GM12878 (cell line): ENCODE results near the gene B9D2. TPM values are rescaled to one million over a fixed set of nuclear protein-coding genes. Genes with fewer than 3 reads are reported as not detected.
A peak's percentile ranks its signal among the peaks of the same experiment; 100 is the strongest.

Experiments used
- ATAC-seq: fragments of 200-7000 bp; cut with Tn5 transposase; 3 replicates; pipeline ENCODE4 v1.9.1; 2020; ENCODE audit warnings: mild to moderate bottlenecking, moderate library complexity
- BruUV-seq: library from RNA; stranded (reverse); fragments of 400-500 nt; replicated peaks from 2 replicates; lab custom pipeline; 2021; lab: Mats Ljungman, UMichigan
- CTCF ChIA-PET: fragments of 300-600 bp; sonication (Branson Sonifier 250); formaldehyde crosslinking; extraction: SDS; loops from one replicate; lab custom pipeline; 2021; ENCODE audit warnings: inconsistent platforms; lab: Yijun Ruan, JAX
- POLR2A ChIA-PET: fragments of 350-600 bp; formaldehyde crosslinking; extraction: SDS; loops from one replicate; lab custom pipeline; 2021; ENCODE audit warnings: inconsistent platforms; lab: Charles Lee
- RAD21 ChIA-PET: fragments of 300-600 bp; sonication (Branson Sonifier 250); formaldehyde crosslinking; loops from one replicate; lab custom pipeline; 2023; ENCODE audit warnings: antibody characterized with exemption; ENCODE audit not compliant: unreplicated experiment; lab: Charles Lee
- SMC1A ChIA-PET: fragments of 300-600 bp; sonication (Branson Sonifier 250); formaldehyde crosslinking; loops from one replicate; lab custom pipeline; 2023; ENCODE audit not compliant: unreplicated experiment, uncharacterized antibody; lab: Charles Lee
- DNase-seq: peaks from one replicate; pipeline ENCODE4 v3.0.0-alpha.2; 2011; ENCODE audit warnings: low read depth, low spot score
- FAIRE-seq: peaks from 3 replicates; lab custom pipeline; 2011; peaks lifted over from hg19 to GRCh38; lab: Jason Lieb, UNC
- H2AFZ ChIP-seq: 2 replicates; pipeline ENCODE4 v1.6.0; 2011; ENCODE audit warnings: low read depth, low read length, control low read depth; ENCODE audit not compliant: control insufficient read depth
- H3K27ac ChIP-seq: 2 replicates; pipeline ENCODE4 v1.5.1; 2011; ENCODE audit warnings: control low read depth; ENCODE audit not compliant: control insufficient read depth, insufficient read depth
- H3K27me3 ChIP-seq, 2 experiments: replicated peaks in 1 of 2; 2 replicates each; pipeline versions ENCODE4 v1.6.0 to v1.6.1; 2011; ENCODE audit warnings: low read length in 1 of 2; ENCODE audit not compliant: control insufficient read depth in 2 of 2, insufficient read depth in 2 of 2
- H3K36me3 ChIP-seq, 2 experiments: 2 replicates each; pipeline ENCODE4 v1.5.1; 2011; ENCODE audit warnings: low read length in 1 of 2; ENCODE audit not compliant: control insufficient read depth in 2 of 2, insufficient read depth in 2 of 2
- H3K4me1 ChIP-seq: 2 replicates; pipeline ENCODE4 v1.6.1; 2011; ENCODE audit warnings: mild to moderate bottlenecking, low read length, moderate library complexity, mixed read lengths; ENCODE audit not compliant: control insufficient read depth, insufficient read depth
- H3K4me2 ChIP-seq: 2 replicates; pipeline ENCODE4 v1.6.0; 2011; ENCODE audit warnings: control low read depth; ENCODE audit not compliant: control insufficient read depth, insufficient read depth
- H3K4me3 ChIP-seq: fragments of 200-600 bp; sonication (generic); 2 replicates; pipeline ENCODE4 v1.5.1; 2016
- H3K79me2 ChIP-seq: 2 replicates; pipeline ENCODE4 v1.6.0; 2011; ENCODE audit warnings: low read length; ENCODE audit not compliant: control insufficient read depth, insufficient read depth
- H3K9ac ChIP-seq: 2 replicates; pipeline ENCODE4 v1.8.0; 2011; ENCODE audit warnings: low read length, control low read depth, mixed read lengths; ENCODE audit not compliant: control insufficient read depth, insufficient read depth
- H3K9me3 ChIP-seq: replicated peaks from 3 replicates; pipeline ENCODE4 v1.5.1; 2011; ENCODE audit warnings: mild to moderate bottlenecking, low read length; ENCODE audit not compliant: control insufficient read depth, insufficient read depth
- H4K20me1 ChIP-seq: 2 replicates; pipeline ENCODE4 v1.6.0; 2011; ENCODE audit not compliant: control insufficient read depth, insufficient read depth
- CTCF ChIP-seq, 3 experiments: IDR thresholded peaks in 2 of 3; conservative IDR thresholded peaks in 1 of 3; 2 replicates each; pipeline ENCODE4 v1.5.1; 2011; ENCODE audit warnings: low read depth in 3 of 3, low read length in 3 of 3, mild to moderate bottlenecking in 3 of 3, control low read depth in 2 of 3, moderate library complexity in 2 of 3, inconsistent platforms in 1 of 3, mixed read lengths in 1 of 3; ENCODE audit not compliant: control insufficient read depth in 2 of 3, insufficient read depth in 1 of 3; ENCODE audit errors: extremely low read depth in 1 of 3
- IKZF1 ChIP-seq: fragments of 450-650 bp; conservative IDR thresholded peaks from 2 replicates; pipeline ENCODE4 v1.6.1; 2017; ENCODE audit warnings: antibody characterized with exemption, mild to moderate bottlenecking
- NR2F1 ChIP-seq: fragments of 450-650 bp; conservative IDR thresholded peaks from 2 replicates; pipeline ENCODE4 v1.6.1; 2017; ENCODE audit warnings: mild to moderate bottlenecking
- NRF1 ChIP-seq: conservative IDR thresholded peaks from 2 replicates; pipeline ENCODE4 v1.6.1; 2011; ENCODE audit warnings: mild to moderate bottlenecking, low read depth, low read length, improper control_type of control experiment
- RAD51 ChIP-seq: fragments of 450-650 bp; IDR thresholded peaks from 2 replicates; pipeline ENCODE4 v1.6.1; 2016; ENCODE audit warnings: moderate library complexity, mild to moderate bottlenecking, inconsistent platforms
- RCOR1 ChIP-seq: conservative IDR thresholded peaks from 2 replicates; pipeline ENCODE4 v1.6.1; 2012; ENCODE audit warnings: low read depth, low read length, improper control_type of control experiment
- SKIL ChIP-seq: fragments of 450-650 bp; IDR thresholded peaks from 2 replicates; pipeline ENCODE4 v1.6.1; 2017; ENCODE audit warnings: mild to moderate bottlenecking, low read depth, inconsistent platforms; ENCODE audit not compliant: poor library complexity, severe bottlenecking
- SMC3 ChIP-seq: IDR thresholded peaks from 2 replicates; pipeline ENCODE4 v1.6.1; 2011; ENCODE audit warnings: low read length, improper control_type of control experiment, borderline replicate concordance
- SPI1 ChIP-seq: IDR thresholded peaks from 2 replicates; pipeline ENCODE4 v1.6.1; 2011; ENCODE audit warnings: low read depth, mild to moderate bottlenecking, low read length, moderate library complexity, borderline replicate concordance; ENCODE audit not compliant: insufficient read depth
- STAT3 ChIP-seq: IDR thresholded peaks from 2 replicates; pipeline ENCODE4 v1.6.1; 2011; ENCODE audit warnings: low read depth, low read length, improper control_type of control experiment
- WGBS: methylation state at CpG from one replicate; pipeline ENCODE4 v1.1.6; 2016; ENCODE audit warnings: low lambda C conversion rate; ENCODE audit not compliant: insufficient replicate concordance, insufficient coverage; ENCODE audit errors: missing lambda C conversion rate; 5-methylcytosine and 5-hydroxymethylcytosine counted together
- in situ Hi-C: fragments of 300-500 bp; cut with MboI; formaldehyde crosslinking; loops from 9 replicates; pipeline ENCODE4 v1.14.3; 2018; ENCODE audit warnings: mixed read lengths
- intact Hi-C: fragments of 100-400 bp; cut with micrococcal nuclease; formaldehyde crosslinking; loops from one replicate; pipeline ENCODE4 v1.14.2; 2022; ENCODE audit not compliant: unreplicated experiment
- polyA plus RNA-seq, 11 experiments: library from polyadenylated mRNA; depleted of rRNA in 4 of 11; unstranded in 6 of 11; stranded (reverse) in 5 of 11; fragments of >200 nt; fragmentation: Nextera tagmentation in 4 of 11; fragmentation: Illumina TruSeq in 1 of 11; extraction: Ambion mirVana in 4 of 11; extraction: Trizol in 1 of 11; gene quantifications; 1 replicate in 1 of 11; 2 replicates in 10 of 11; pipeline versions ENCODE4 v1.2.1 to v1.2.3, GENCODE V29; 2011 to 2016; ENCODE audit warnings: inconsistent platforms in 2 of 11, missing spikeins in 2 of 11, low read depth in 1 of 11
- total RNA-seq, 4 experiments: library from RNA; depleted of rRNA in 3 of 4; stranded (reverse); fragments of >200 nt in 3 of 4; fragmentation: Illumina TruSeq in 1 of 4; extraction: Trizol in 1 of 4; gene quantifications; 2 replicates each; pipeline versions ENCODE4 v1.2.1 to v1.2.3, GENCODE V29; 2013 to 2021
- TF ChIP-seq, protein P1 (sequence below): fragments of 450-650 bp; IDR thresholded peaks from 2 replicates; pipeline ENCODE4 v1.6.1; 2017; ENCODE audit warnings: borderline replicate concordance

Gene B9D2
- total and polyA plus RNA-seq, 10 of the 15 experiments (the other 5 are each of a cell fraction or from before 2014, with no cell fraction given), result 2.4 to 12.4 (median 5.0) TPM

DNA sequence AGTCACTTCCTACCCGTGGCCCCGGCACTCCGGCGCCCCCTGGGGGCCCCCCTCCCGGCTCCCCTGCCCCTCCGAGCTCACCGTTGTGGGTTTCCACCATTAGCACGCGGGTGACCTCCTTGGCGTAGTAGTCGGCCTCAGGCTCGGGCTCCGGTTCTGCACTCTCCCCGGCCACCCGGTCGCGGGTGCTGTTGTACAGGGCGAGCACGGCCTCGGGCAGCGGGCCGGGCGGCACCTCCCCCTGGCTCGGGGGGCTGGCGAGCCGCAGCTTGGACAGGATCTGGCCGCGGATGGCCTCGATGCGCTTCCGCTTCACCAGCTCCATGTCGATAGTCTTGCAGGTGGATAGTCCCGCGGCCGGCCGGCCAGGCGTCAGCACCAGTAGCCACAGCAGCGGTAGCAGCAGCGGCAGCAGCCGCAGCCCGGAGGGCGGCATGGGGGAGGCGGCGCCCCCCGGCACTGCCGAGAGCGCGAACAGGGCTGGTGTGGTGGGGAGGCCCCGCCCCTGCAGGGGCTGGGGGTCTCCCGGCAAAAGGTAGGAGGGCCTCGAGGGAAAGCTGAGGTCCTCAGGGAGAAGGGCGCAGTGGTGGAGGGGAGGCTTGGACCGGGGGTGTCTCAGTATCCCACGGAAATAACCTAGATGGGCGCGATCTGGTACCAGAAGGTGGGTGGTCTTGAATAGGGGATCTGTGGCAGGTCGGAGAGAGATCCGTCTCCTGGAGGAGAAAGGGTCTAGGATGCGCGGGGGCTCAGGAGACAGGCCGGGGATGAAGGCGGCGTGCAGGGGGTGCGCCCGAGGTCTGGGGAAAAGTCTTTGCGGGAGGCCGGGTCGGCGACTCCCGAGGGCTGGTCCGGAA, 11.1 kb downstream of the B9D2 start:
- FAIRE-seq, result no peak
- Histone ChIP-seq H3K27ac (peak overlapping the region; percentile 84), H3K36me3 (peaks cover 3 to 4% of the 10 kb centered on the region in 2 experiments; a peak in 3 of 4 replicates), H3K9ac (peak overlapping the region; percentile 87), H3K79me2 (peaks cover 52% of the 10 kb centered on the region), H3K4me2 (peak overlapping the region; percentile 78), H3K9me3 (no peaks in the 10 kb centered on the region), H3K4me1 (peaks cover 16% of the 10 kb centered on the region), H3K4me3 (peak overlapping the region; percentile 89), H3K27me3 (no peaks in the 10 kb centered on the region), H4K20me1 (0 out of 2 replicates have a peak, but pooled peaks cover 2% of the 10 kb centered on the region), H2AFZ (no peak overlapping the region; the same call in 1 of the 2 replicates)
- ChIA-PET RAD21 (interaction anchor here (0.9 to 3.4 kb wide), 10 partner anchors 12 to 149 kb away, joined by 3 to 41 read pairs (median 6); partner anchors contain the start of genes B9D2 and DMAC2), SMC1A (interaction anchor here (0.7 to 3.1 kb wide), 8 partner anchors 8 to 89 kb away, joined by 3 to 14 read pairs (median 4); partner anchors contain the start of genes B9D2, CCDC97 and HNRNPUL1), POLR2A (interaction anchor here (0.7 to 3.2 kb wide), 10 partner anchors 12 to 91 kb away, joined by 3 to 46 read pairs (median 5); partner anchors contain the start of genes B9D2 and DMAC2), CTCF (interaction anchor here (0.9 to 6.4 kb wide), 10 partner anchors 12 to 575 kb away, joined by 3 to 91 read pairs (median 6); partner anchors contain the start of genes B9D2, CCDC97, HNRNPUL1 and RAB4B)
- ATAC-seq, result peak; percentile 49
- under 1% methylated on average over 57 of the region's 71 CpGs for WGBS
- intact Hi-C loops (loop anchor here (1.0 to 5.0 kb wide), 5 partner anchors 41 to 184 kb away; partner anchors contain the start of genes BCKDHA, CCDC97 and EXOSC5), in situ Hi-C loops (no loop called here)
- DNase-seq, result no peak
- no TSS peak for BruUV-seq
- TF ChIP-seq SMC3, result peak; percentile 39; the same call in 1 of the 2 replicates
- peak; percentile 28; the same call in 1 of the 2 replicates for TF ChIP-seq SPI1
- TF ChIP-seq STAT3, result no peak
- no peak for TF ChIP-seq NRF1
- TF ChIP-seq RAD51, result no peak
- no peak; the same call in 1 of the 2 replicates for TF ChIP-seq IKZF1
- 0 out of 2 replicates have a peak, but pooled peaks have one; percentile 20 for TF ChIP-seq RCOR1
- TF ChIP-seq, protein P1, sequence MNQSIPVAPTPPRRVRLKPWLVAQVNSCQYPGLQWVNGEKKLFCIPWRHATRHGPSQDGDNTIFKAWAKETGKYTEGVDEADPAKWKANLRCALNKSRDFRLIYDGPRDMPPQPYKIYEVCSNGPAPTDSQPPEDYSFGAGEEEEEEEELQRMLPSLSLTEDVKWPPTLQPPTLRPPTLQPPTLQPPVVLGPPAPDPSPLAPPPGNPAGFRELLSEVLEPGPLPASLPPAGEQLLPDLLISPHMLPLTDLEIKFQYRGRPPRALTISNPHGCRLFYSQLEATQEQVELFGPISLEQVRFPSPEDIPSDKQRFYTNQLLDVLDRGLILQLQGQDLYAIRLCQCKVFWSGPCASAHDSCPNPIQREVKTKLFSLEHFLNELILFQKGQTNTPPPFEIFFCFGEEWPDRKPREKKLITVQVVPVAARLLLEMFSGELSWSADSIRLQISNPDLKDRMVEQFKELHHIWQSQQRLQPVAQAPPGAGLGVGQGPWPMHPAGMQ, result no peak
- TF ChIP-seq CTCF (IDR thresholded peaks at IDR 0.05 in 2 of 3, conservative IDR thresholded peaks at IDR 0.05 in 1 of 3; ENCODE audit: control insufficient read depth in 2 of 3, extremely low read depth in 1 of 3, insufficient read depth in 1 of 3, low read depth in 3 of 3, low read length in 3 of 3), result peak; percentile 67 to 83 (median 70)
- peak; percentile 77 for TF ChIP-seq NR2F1
- TF ChIP-seq SKIL, result no peak
